Activated CD4-positive, alpha-beta memory T cell treated with anti-CD3 and anti-CD28 coated beads, Interleukin-2, amount 10 ng/mL, durations not matched to agents 7 days and 5 days (primary cell): ENCODE data around the gene RAD51B. TPM values are rescaled to one million over a fixed set of nuclear protein-coding genes. Genes with fewer than 3 reads are reported as not detected.

Source experiments
- CTCF ChIA-PET: fragments of 350-600 bp; sonication (Branson Sonifier 250); formaldehyde crosslinking; loops from one replicate; lab custom pipeline; 2021; ENCODE audit warnings: antibody characterized with exemption, inconsistent platforms; lab: Charles Lee
- POLR2A ChIA-PET: fragments of 350-600 bp; sonication (Branson Sonifier 250); formaldehyde crosslinking; loops from one replicate; lab custom pipeline; 2021; ENCODE audit warnings: antibody characterized with exemption; lab: Charles Lee
- DNase-seq: peaks from one replicate; pipeline ENCODE4 v3.0.0-alpha.2; 2020
- H3K27ac Mint-ChIP-seq: one replicate; pipeline ENCODE4 v1.8.0; 2021; ENCODE audit warnings: mild to moderate bottlenecking, mixed read lengths
- H3K27me3 Mint-ChIP-seq: one replicate; pipeline ENCODE4 v1.8.0; 2021; ENCODE audit warnings: mixed read lengths
- H3K36me3 Mint-ChIP-seq: one replicate; pipeline ENCODE4 v1.8.0; 2021; ENCODE audit warnings: low read depth, mixed read lengths
- H3K4me1 Mint-ChIP-seq: one replicate; pipeline ENCODE4 v1.8.0; 2021; ENCODE audit warnings: mixed read lengths
- H3K4me3 Mint-ChIP-seq: one replicate; pipeline ENCODE4 v1.8.0; 2021; ENCODE audit warnings: mild to moderate bottlenecking, mixed read lengths
- H3K9me3 Mint-ChIP-seq: one replicate; pipeline ENCODE4 v1.8.0; 2021; ENCODE audit warnings: mixed read lengths
- total RNA-seq, 2 experiments: library from RNA; stranded (reverse); gene quantifications; one replicate each; pipeline ENCODE4 v1.2.3, GENCODE V29; 2021

The RAD51B gene
- total RNA-seq, 2 experiments from 2014 or later: 33.1 to 40.8 TPM

- no peak for DNase-seq
- no peaks in the 10 kb centered on the region for H3K9me3 Mint-ChIP-seq
- H3K27ac Mint-ChIP-seq: no peak overlapping the region
- H3K36me3 Mint-ChIP-seq: no peaks in the 10 kb centered on the region
- ChIA-PET CTCF (no interaction called here), POLR2A (interaction anchor here (1.3 kb wide), 1 partner anchor 98 kb away, joined by 3 read pairs; no protein-coding TSS in a partner anchor)
- H3K27me3 Mint-ChIP-seq: no peaks in the 10 kb centered on the region
- no peak overlapping the region for H3K4me3 Mint-ChIP-seq
- peaks cover 23% of the 10 kb centered on the region for H3K4me1 Mint-ChIP-seq
Observed at GRCh38 chr14:68690089-68690958, 870.7 kb downstream of the RAD51B start.

GRCh38 chr14:68691031-68691791 lies 871.6 kb downstream of the RAD51B start:
- peaks cover 21% of the 10 kb centered on the region for H3K4me1 Mint-ChIP-seq
- ChIA-PET CTCF (no interaction called here), POLR2A (interaction anchor here (1.1 kb wide), 1 partner anchor 89 kb away, joined by 3 read pairs; no protein-coding TSS in a partner anchor)
- DNase-seq: no peak
- H3K27ac Mint-ChIP-seq: no peak overlapping the region
- H3K9me3 Mint-ChIP-seq: no peaks in the 10 kb centered on the region
- H3K27me3 Mint-ChIP-seq: no peaks in the 10 kb centered on the region
- H3K36me3 Mint-ChIP-seq: no peaks in the 10 kb centered on the region
- H3K4me3 Mint-ChIP-seq: no peak overlapping the region

- H3K36me3 Mint-ChIP-seq: no peaks in the 10 kb centered on the region
- CTCF ChIA-PET: no interaction called here
Observed at GRCh38 chr14:68691792-68692118, 872.2 kb downstream of the RAD51B start.

GRCh38 chr14:68692216-68692615 lies 872.6 kb downstream of the RAD51B start:
- ChIA-PET POLR2A (interaction anchor here (0.6 kb wide), 1 partner anchor 1909 kb away, joined by 3 read pairs; no protein-coding TSS in a partner anchor), CTCF (no interaction called here)
- no peak for DNase-seq
- Mint-ChIP-seq H3K4me1 (peaks cover 17% of the 10 kb centered on the region), H3K9me3 (no peaks in the 10 kb centered on the region), H3K36me3 (no peaks in the 10 kb centered on the region), H3K27me3 (no peaks in the 10 kb centered on the region), H3K4me3 (no peak overlapping the region), H3K27ac (no peak overlapping the region)

More at GRCh38 chr14:68691792-68692118, 872.2 kb downstream of the RAD51B start:
- DNase-seq: no peak
- Mint-ChIP-seq H3K4me3 (no peak overlapping the region), H3K4me1 (peaks cover 17% of the 10 kb centered on the region), H3K9me3 (no peaks in the 10 kb centered on the region), H3K27ac (no peak overlapping the region), H3K27me3 (no peaks in the 10 kb centered on the region)
- POLR2A ChIA-PET: interaction anchor here (1.1 kb wide), 1 partner anchor 88 kb away, joined by 3 read pairs; no protein-coding TSS in a partner anchor

- POLR2A ChIA-PET: interaction anchor here (0.6 to 2.2 kb wide), 4 partner anchors 23 to 1908 kb away, joined by 3 to 7 read pairs (median 3); no protein-coding TSS in a partner anchor
Observed at GRCh38 chr14:68692916-68693771, 873.6 kb downstream of the RAD51B start.

GRCh38 chr14:68693926-68694325 lies 874.3 kb downstream of the RAD51B start:
- no peak overlapping the region for H3K4me3 Mint-ChIP-seq
- no peaks in the 10 kb centered on the region for H3K36me3 Mint-ChIP-seq
- peaks cover 17% of the 10 kb centered on the region for H3K4me1 Mint-ChIP-seq
- peaks cover 2% of the 10 kb centered on the region for H3K9me3 Mint-ChIP-seq
- ChIA-PET CTCF (interaction anchor here (1.6 kb wide), 1 partner anchor 94 kb away, joined by 6 read pairs; no protein-coding TSS in a partner anchor), POLR2A (interaction anchor here (0.9 to 2.2 kb wide), 4 partner anchors 8 to 101 kb away, joined by 3 to 12 read pairs (median 5); no protein-coding TSS in a partner anchor)
- no peaks in the 10 kb centered on the region for H3K27me3 Mint-ChIP-seq
- DNase-seq: no peak
- no peak overlapping the region for H3K27ac Mint-ChIP-seq

More at GRCh38 chr14:68692916-68693771, 873.6 kb downstream of the RAD51B start:
- H3K4me3 Mint-ChIP-seq: no peak overlapping the region
- no peak overlapping the region for H3K27ac Mint-ChIP-seq
- no peaks in the 10 kb centered on the region for H3K36me3 Mint-ChIP-seq
- DNase-seq: no peak
- CTCF ChIA-PET: no interaction called here
- no peaks in the 10 kb centered on the region for H3K27me3 Mint-ChIP-seq
- peaks cover 1% of the 10 kb centered on the region for H3K9me3 Mint-ChIP-seq
- H3K4me1 Mint-ChIP-seq: peaks cover 17% of the 10 kb centered on the region

GRCh38 chr14:68694516-68695235 lies 875.1 kb downstream of the RAD51B start:
- POLR2A ChIA-PET: interaction anchor here (0.6 to 2.2 kb wide), 4 partner anchors 9 to 101 kb away, joined by 3 to 12 read pairs (median 5); no protein-coding TSS in a partner anchor
- CTCF ChIA-PET: interaction anchor here (1.6 kb wide), 1 partner anchor 94 kb away, joined by 6 read pairs; no protein-coding TSS in a partner anchor
- Mint-ChIP-seq H3K36me3 (no peaks in the 10 kb centered on the region), H3K4me3 (no peak overlapping the region), H3K9me3 (peaks cover 2% of the 10 kb centered on the region), H3K4me1 (peaks cover 17% of the 10 kb centered on the region), H3K27ac (peak overlapping the region; percentile 9), H3K27me3 (no peaks in the 10 kb centered on the region)
- no peak for DNase-seq

- DNase-seq: peak; percentile 44
- H3K36me3 Mint-ChIP-seq: no peaks in the 10 kb centered on the region
- ChIA-PET POLR2A (interaction anchor here (0.6 to 2.0 kb wide), 3 partner anchors 10 to 84 kb away, joined by 3 to 12 read pairs (median 3); no protein-coding TSS in a partner anchor), CTCF (interaction anchor here (1.6 kb wide), 1 partner anchor 93 kb away, joined by 6 read pairs; no protein-coding TSS in a partner anchor)
- H3K4me3 Mint-ChIP-seq: no peak overlapping the region
- no peaks in the 10 kb centered on the region for H3K27me3 Mint-ChIP-seq
- peaks cover 2% of the 10 kb centered on the region for H3K9me3 Mint-ChIP-seq
- H3K4me1 Mint-ChIP-seq: peaks cover 17% of the 10 kb centered on the region
- peak overlapping the region; percentile 9 for H3K27ac Mint-ChIP-seq
Observed at GRCh38 chr14:68695326-68695768, 875.8 kb downstream of the RAD51B start.

- Mint-ChIP-seq H3K36me3 (no peaks in the 10 kb centered on the region), H3K9me3 (peaks cover 2% of the 10 kb centered on the region), H3K27ac (no peak overlapping the region), H3K4me1 (peaks cover 17% of the 10 kb centered on the region), H3K27me3 (no peaks in the 10 kb centered on the region), H3K4me3 (no peak overlapping the region)
- ChIA-PET CTCF (no interaction called here), POLR2A (interaction anchor here (2.0 kb wide), 1 partner anchor 10 kb away, joined by 12 read pairs; no protein-coding TSS in a partner anchor)
- no peak for DNase-seq
Observed at GRCh38 chr14:68695856-68696255, 876.3 kb downstream of the RAD51B start.

GRCh38 chr14:68696266-68696665 lies 876.7 kb downstream of the RAD51B start:
- H3K27ac Mint-ChIP-seq: no peak overlapping the region
- peaks cover 2% of the 10 kb centered on the region for H3K9me3 Mint-ChIP-seq
- CTCF ChIA-PET: no interaction called here
- DNase-seq: no peak
- POLR2A ChIA-PET: no interaction called here
- H3K4me1 Mint-ChIP-seq: peaks cover 17% of the 10 kb centered on the region
- no peaks in the 10 kb centered on the region for H3K36me3 Mint-ChIP-seq
- no peaks in the 10 kb centered on the region for H3K27me3 Mint-ChIP-seq
- H3K4me3 Mint-ChIP-seq: no peak overlapping the region

GRCh38 chr14:68696721-68697495 lies 877.3 kb downstream of the RAD51B start:
- H3K4me1 Mint-ChIP-seq: peaks cover 17% of the 10 kb centered on the region
- no peak overlapping the region for H3K4me3 Mint-ChIP-seq
- H3K36me3 Mint-ChIP-seq: no peaks in the 10 kb centered on the region
- CTCF ChIA-PET: no interaction called here
- no peak overlapping the region for H3K27ac Mint-ChIP-seq
- no peaks in the 10 kb centered on the region for H3K27me3 Mint-ChIP-seq
- POLR2A ChIA-PET: no interaction called here
- H3K9me3 Mint-ChIP-seq: peaks cover 2% of the 10 kb centered on the region
- DNase-seq: no peak
